Measurements from ENCODE around the gene EXD3.
"Not testable (repeated sequence)": the region's sequence is repeated elsewhere in the genome, so short reads cannot be mapped to it uniquely, and the experiment has no call there.

The EXD3 gene

GRCh38 chr9:137458194-137459151 is 35.5 kb upstream of the EXD3 start:
- DNase-seq: no peak

- no peak for DNase-seq
These were observed 34.6 kb upstream of the EXD3 start for GRCh38 chr9:137457406-137458193.

GRCh38 chr9:137456864-137457405 is 34.0 kb upstream of the EXD3 start:
- DNase-seq: no peak

- no peak for DNase-seq
These were observed 33.3 kb upstream of the EXD3 start for GRCh38 chr9:137456061-137456863.

- no peak for DNase-seq
These were observed 32.5 kb upstream of the EXD3 start for GRCh38 chr9:137455359-137455991.

GRCh38 chr9:137454597-137455358 is 31.8 kb upstream of the EXD3 start:
- DNase-seq: no peak

- DNase-seq: no peak
These were observed 31.2 kb upstream of the EXD3 start for GRCh38 chr9:137454145-137454596.

GRCh38 chr9:137453643-137454081 is 30.7 kb upstream of the EXD3 start:
- DNase-seq: peak; percentile 25

- DNase-seq: no peak
These were observed 30.0 kb upstream of the EXD3 start for GRCh38 chr9:137452761-137453642.

- no peak for DNase-seq
These were observed 29.2 kb upstream of the EXD3 start for GRCh38 chr9:137452006-137452760.

GRCh38 chr9:137451264-137452005 is 28.5 kb upstream of the EXD3 start:
- DNase-seq: not testable (repeated sequence)

GRCh38 chr9:137450539-137451222 is 27.7 kb upstream of the EXD3 start:
- DNase-seq: peak; percentile 47

GRCh38 chr9:137449931-137450538 is 27.1 kb upstream of the EXD3 start:
- DNase-seq: peak; percentile 26

- no peak for DNase-seq
These were observed 26.3 kb upstream of the EXD3 start for GRCh38 chr9:137449081-137449844.

- DNase-seq: no peak
These were observed 25.6 kb upstream of the EXD3 start for GRCh38 chr9:137448602-137448962.

- no peak for DNase-seq
These were observed 25.0 kb upstream of the EXD3 start for GRCh38 chr9:137447722-137448601.

Measured in CD4-positive, alpha-beta T cell treated with Interleukin-4 for 4 hours (primary cell).